NCI-H526 (cell line): ENCODE measurements around the gene LIPJ.

Source experiments
- DNase-seq, 2 experiments: peaks; one replicate each; lab custom pipeline; 2025; lab: John Stamatoyannopoulos, UW

The LIPJ gene

GRCh38 chr10:88586462-88586861 lies at the start of gene LIPJ:
Gene LIPJ, plus strand, starts transcription at chr10:88586762. Its CDS starts 3,926 bp downstream, at chr10:88590688.
- DNase-seq: no peak

- no peak for DNase-seq
Measured at GRCh38 chr10:88537322-88537721, 49.2 kb upstream of the LIPJ start.

GRCh38 chr10:88538048-88538447 lies 48.5 kb upstream of the LIPJ start:
- no peak for DNase-seq

- no peak for DNase-seq
Measured at GRCh38 chr10:88540351-88540750, 46.2 kb upstream of the LIPJ start.

- DNase-seq: no peak
Measured at GRCh38 chr10:88541116-88541626, 45.4 kb upstream of the LIPJ start.

GRCh38 chr10:88542522-88542921 lies 44.0 kb upstream of the LIPJ start:
- DNase-seq: no peak

GRCh38 chr10:88544140-88544870 lies 42.3 kb upstream of the LIPJ start:
- no peak for DNase-seq

GRCh38 chr10:88545359-88545758 lies 41.2 kb upstream of the LIPJ start:
- DNase-seq: no peak

GRCh38 chr10:88546497-88546896 lies 40.1 kb upstream of the LIPJ start:
- DNase-seq: no peak

GRCh38 chr10:88551246-88551645 lies 35.3 kb upstream of the LIPJ start:
- DNase-seq: no peak

- DNase-seq: peak; percentile 20 to 63
Measured at GRCh38 chr10:88553116-88553752, 33.3 kb upstream of the LIPJ start.

- no peak for DNase-seq
Measured at GRCh38 chr10:88555190-88555908, 31.2 kb upstream of the LIPJ start.

GRCh38 chr10:88557256-88557655 lies 29.3 kb upstream of the LIPJ start:
- DNase-seq: no peak

GRCh38 chr10:88557658-88558057 lies 28.9 kb upstream of the LIPJ start:
- no peak for DNase-seq

- no peak for DNase-seq
Measured at GRCh38 chr10:88562152-88562551, 24.4 kb upstream of the LIPJ start.

- peak in 1 of 2 experiments; percentile 44 for DNase-seq
Measured at GRCh38 chr10:88565072-88565471, 21.5 kb upstream of the LIPJ start.

GRCh38 chr10:88582411-88582805 lies 4.2 kb upstream of the LIPJ start:
- no peak for DNase-seq

- peak in 1 of 2 experiments; percentile 54 for DNase-seq
Measured at GRCh38 chr10:88582806-88583583, 3.6 kb upstream of the LIPJ start, which contains the start of gene RNLS. Gene RNLS, minus strand, starts transcription at chr10:88583318.

- DNase-seq: no peak
Measured at GRCh38 chr10:88583584-88583957, 3.0 kb upstream of the LIPJ start.

GRCh38 chr10:88592381-88592780 lies 5.8 kb downstream of the LIPJ start:
- no peak for DNase-seq

GRCh38 chr10:88592906-88593305 lies 6.3 kb downstream of the LIPJ start:
- no peak for DNase-seq

- DNase-seq: no peak
Measured at GRCh38 chr10:88594482-88594881, 7.9 kb downstream of the LIPJ start.
